ENCODE measurements around the gene PCF11.

The PCF11 gene

DNA sequence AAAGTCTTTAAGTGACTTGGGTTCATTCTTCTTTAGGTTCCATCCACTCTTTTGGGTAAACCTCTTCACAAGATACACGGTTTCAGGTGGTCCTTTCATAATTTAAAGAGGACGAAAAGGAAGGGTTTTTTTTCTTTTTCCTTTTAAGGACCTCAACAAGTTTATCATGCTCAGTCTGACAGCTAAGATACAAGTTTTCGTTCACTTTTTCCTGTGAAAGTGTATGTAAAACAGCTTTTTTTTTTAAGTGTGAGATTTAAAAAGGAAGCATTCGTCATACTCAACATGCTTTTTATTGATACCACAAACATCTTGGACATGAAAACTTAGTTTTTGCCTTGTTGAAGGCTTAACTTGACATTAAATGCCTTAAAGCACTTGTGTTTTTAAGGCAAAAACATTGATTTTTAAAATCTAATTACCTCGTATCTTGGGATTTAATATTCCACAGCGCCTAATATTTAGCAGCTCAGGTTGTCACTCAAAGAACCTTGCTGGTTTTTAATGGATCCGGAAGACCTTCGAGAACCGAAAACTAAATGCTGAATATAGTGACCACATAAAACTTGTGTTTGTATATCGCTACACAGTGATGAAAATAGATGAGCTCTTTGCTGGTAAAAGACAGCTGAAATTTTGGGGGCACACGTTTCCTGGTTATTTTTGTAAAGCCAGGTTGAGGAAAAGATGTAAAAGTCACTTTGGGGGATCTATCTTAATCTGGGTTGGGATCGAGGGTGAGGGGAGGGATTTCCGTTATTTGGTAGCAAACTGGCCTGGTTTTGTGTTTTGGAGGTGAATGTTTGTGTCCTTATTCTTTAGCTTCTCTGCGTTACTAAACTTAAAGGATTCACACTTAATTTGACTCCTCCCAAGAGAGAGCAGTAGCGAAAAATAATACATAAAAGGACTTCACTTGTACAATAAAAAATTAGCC lies 2.3 kb downstream of the PCF11 start:
- DNase-seq = no peak
- TF ChIP-seq, protein P1, sequence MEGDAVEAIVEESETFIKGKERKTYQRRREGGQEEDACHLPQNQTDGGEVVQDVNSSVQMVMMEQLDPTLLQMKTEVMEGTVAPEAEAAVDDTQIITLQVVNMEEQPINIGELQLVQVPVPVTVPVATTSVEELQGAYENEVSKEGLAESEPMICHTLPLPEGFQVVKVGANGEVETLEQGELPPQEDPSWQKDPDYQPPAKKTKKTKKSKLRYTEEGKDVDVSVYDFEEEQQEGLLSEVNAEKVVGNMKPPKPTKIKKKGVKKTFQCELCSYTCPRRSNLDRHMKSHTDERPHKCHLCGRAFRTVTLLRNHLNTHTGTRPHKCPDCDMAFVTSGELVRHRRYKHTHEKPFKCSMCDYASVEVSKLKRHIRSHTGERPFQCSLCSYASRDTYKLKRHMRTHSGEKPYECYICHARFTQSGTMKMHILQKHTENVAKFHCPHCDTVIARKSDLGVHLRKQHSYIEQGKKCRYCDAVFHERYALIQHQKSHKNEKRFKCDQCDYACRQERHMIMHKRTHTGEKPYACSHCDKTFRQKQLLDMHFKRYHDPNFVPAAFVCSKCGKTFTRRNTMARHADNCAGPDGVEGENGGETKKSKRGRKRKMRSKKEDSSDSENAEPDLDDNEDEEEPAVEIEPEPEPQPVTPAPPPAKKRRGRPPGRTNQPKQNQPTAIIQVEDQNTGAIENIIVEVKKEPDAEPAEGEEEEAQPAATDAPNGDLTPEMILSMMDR (IDR thresholded peaks at IDR 0.05) = no peak
- Histone ChIP-seq H3K27ac (peak overlapping the region; percentile 98 to 100), H3K27me3 (no peaks in the 10 kb centered on the region), H3K36me3 (peaks cover under 1 to 4% (median 2%) of the 10 kb centered on the region in 3 donors), H3K9me3 (no peaks in the 10 kb centered on the region), H3K4me3 (peak overlapping the region; percentile 88 to 93), H3K4me1 (peaks cover 3 to 52% (median 20%) of the 10 kb centered on the region in 4 donors)
- intact Hi-C loops (cut with DNase I; ENCODE audit: low total_unique reads) = loop anchor here (5.0 to 10.0 kb wide), 2 partner anchors 87 to 254 kb away; partner anchors contain the start of genes DDIAS, PRCP and RAB30

DNA sequence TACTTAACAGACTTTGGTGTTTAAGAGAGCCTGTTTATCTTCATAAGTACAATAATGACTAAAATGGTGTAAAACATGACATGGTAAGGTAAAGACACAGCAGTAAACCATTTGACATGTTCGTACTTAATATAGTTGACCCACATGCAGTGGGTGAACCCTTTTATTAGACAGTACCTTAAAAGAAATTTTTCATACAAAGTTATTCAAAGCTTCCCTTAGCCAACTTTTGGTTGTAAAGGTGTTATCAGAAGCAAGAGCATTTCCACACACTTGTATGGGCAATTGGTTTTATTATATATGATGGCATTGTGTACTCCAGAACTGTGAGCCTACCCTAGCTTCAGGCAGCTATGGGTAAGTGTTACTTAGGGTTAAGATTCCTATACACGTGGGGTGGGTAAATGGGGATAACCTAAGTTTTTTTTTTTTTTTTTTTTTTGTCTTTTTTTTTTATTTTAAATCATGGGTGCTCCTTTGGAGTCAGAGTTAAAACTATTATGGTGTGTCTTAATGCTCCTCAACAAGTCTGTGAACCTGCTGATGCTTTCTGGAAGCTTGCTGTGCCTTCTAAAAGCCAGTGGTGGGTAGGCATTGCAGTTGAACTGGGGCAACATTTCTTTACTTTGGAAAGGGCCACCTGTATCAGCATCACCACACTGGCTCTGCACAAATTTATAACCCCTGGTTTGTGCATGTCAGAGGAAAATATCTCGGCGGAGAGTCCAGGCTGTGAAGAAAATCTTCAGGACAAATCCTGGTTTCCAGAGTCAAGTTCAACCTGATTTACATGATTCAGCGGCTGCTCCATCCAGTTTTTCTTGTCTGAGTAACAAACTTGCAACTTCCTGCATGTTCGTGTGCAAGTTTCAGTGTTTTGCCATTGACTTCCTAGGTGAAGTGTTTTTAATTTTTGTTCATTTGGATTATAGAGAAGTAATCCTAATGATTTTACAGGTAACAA lies 3.3 kb downstream of the PCF11 start:
- H3K9me3 ChIP-seq = no peaks in the 10 kb centered on the region
- intact Hi-C loops (cut with DNase I; ENCODE audit: low total_unique reads) = loop anchor here (5.0 to 10.0 kb wide), 2 partner anchors 88 to 255 kb away; partner anchors contain the start of genes DDIAS, PRCP and RAB30
- no peaks in the 10 kb centered on the region for H3K27me3 ChIP-seq
- H3K4me3 ChIP-seq = peak overlapping the region; percentile 88 to 93
- peak overlapping the region; percentile 98 to 100 for H3K27ac ChIP-seq
- DNase-seq = no peak
- H3K4me1 ChIP-seq = peaks cover 3 to 59% (median 20%) of the 10 kb centered on the region in 4 donors
- H3K36me3 ChIP-seq = peaks cover 9 to 13% (median 11%) of the 10 kb centered on the region in 3 donors
- TF ChIP-seq, protein P1 (IDR thresholded peaks at IDR 0.05) = no peak

- Histone ChIP-seq H3K27ac (peak overlapping the region in 1 of 2 donors; percentile 23), H3K27me3 (no peaks in the 10 kb centered on the region), H3K36me3 (peaks cover 21 to 26% (median 25%) of the 10 kb centered on the region in 3 donors), H3K4me1 (peaks cover 3 to 53% (median 23%) of the 10 kb centered on the region in 4 donors), H3K4me3 (no peak overlapping the region), H3K9me3 (no peaks in the 10 kb centered on the region)
- TF ChIP-seq, protein P1 (IDR thresholded peaks at IDR 0.05) = no peak
- no peak for DNase-seq
- intact Hi-C loops (cut with DNase I; ENCODE audit: low total_unique reads) = no loop called here
These were observed 4.8 kb downstream of the PCF11 start for GRCh38 chr11:83161610-83162199.

GRCh38 chr11:83162377-83162776 lies 5.4 kb downstream of the PCF11 start:
- Histone ChIP-seq H3K9me3 (no peaks in the 10 kb centered on the region), H3K27ac (no peak overlapping the region), H3K4me1 (peaks cover 3 to 53% (median 25%) of the 10 kb centered on the region in 4 donors), H3K36me3 (peaks cover 28 to 33% (median 32%) of the 10 kb centered on the region in 3 donors), H3K27me3 (no peaks in the 10 kb centered on the region), H3K4me3 (no peak overlapping the region)
- TF ChIP-seq, protein P1 (IDR thresholded peaks at IDR 0.05) = no peak
- DNase-seq = no peak
- intact Hi-C loops (cut with DNase I; ENCODE audit: low total_unique reads) = no loop called here
